NCI-H226 (cell line): ENCODE data around the gene CFAP157.

Experiments
- DNase-seq: peaks from one replicate; pipeline ENCODE4 v3.0.0-alpha.2; 2015

Gene CFAP157

GRCh38 chr9:127706836-127707241, at the start of gene CFAP157:
TSS of gene CFAP157 (plus strand) at chr9:127706988. CDS start at chr9:127707032, 44 bp downstream.
- peak; percentile 27 for DNase-seq

GRCh38 chr9:127658428-127658827, 48.4 kb upstream of the CFAP157 start:
- no peak for DNase-seq

GRCh38 chr9:127660886-127661741, 45.7 kb upstream of the CFAP157 start:
- DNase-seq: no peak

- DNase-seq: no peak
These were observed 44.2 kb upstream of the CFAP157 start for GRCh38 chr9:127662617-127663016.

GRCh38 chr9:127664324-127664677, 42.5 kb upstream of the CFAP157 start:
- DNase-seq: no peak

GRCh38 chr9:127664678-127665507, 41.9 kb upstream of the CFAP157 start:
- DNase-seq: no peak

- DNase-seq: no peak
These were observed 39.5 kb upstream of the CFAP157 start for GRCh38 chr9:127667127-127667844.

GRCh38 chr9:127667906-127668305, 38.9 kb upstream of the CFAP157 start:
- DNase-seq: no peak

- DNase-seq: no peak
These were observed 33.6 kb upstream of the CFAP157 start for GRCh38 chr9:127673234-127673633.

GRCh38 chr9:127676638-127677037, 30.1 kb upstream of the CFAP157 start:
- no peak for DNase-seq

- no peak for DNase-seq
These were observed 27.3 kb upstream of the CFAP157 start for GRCh38 chr9:127679506-127679905.

GRCh38 chr9:127680226-127680625, 26.6 kb upstream of the CFAP157 start:
- DNase-seq: no peak

- no peak for DNase-seq
These were observed 25.9 kb upstream of the CFAP157 start for GRCh38 chr9:127680846-127681245.

- DNase-seq: no peak
These were observed 24.2 kb upstream of the CFAP157 start for GRCh38 chr9:127682351-127683136.

- peak; percentile 69 for DNase-seq
These were observed 23.1 kb upstream of the CFAP157 start for GRCh38 chr9:127683723-127684122.

GRCh38 chr9:127684576-127684975, 22.2 kb upstream of the CFAP157 start:
- peak; percentile 88 for DNase-seq

GRCh38 chr9:127686461-127687393, 20.1 kb upstream of the CFAP157 start:
- no peak for DNase-seq

GRCh38 chr9:127689329-127690000, 17.3 kb upstream of the CFAP157 start:
- DNase-seq: no peak

GRCh38 chr9:127690735-127691134, 16.1 kb upstream of the CFAP157 start:
- DNase-seq: no peak

GRCh38 chr9:127692071-127692470, 14.7 kb upstream of the CFAP157 start:
- DNase-seq: no peak

GRCh38 chr9:127693143-127693542, 13.6 kb upstream of the CFAP157 start:
- no peak for DNase-seq
